ENCODE measurements around the gene NTN1.

NTN1 gene

DNA sequence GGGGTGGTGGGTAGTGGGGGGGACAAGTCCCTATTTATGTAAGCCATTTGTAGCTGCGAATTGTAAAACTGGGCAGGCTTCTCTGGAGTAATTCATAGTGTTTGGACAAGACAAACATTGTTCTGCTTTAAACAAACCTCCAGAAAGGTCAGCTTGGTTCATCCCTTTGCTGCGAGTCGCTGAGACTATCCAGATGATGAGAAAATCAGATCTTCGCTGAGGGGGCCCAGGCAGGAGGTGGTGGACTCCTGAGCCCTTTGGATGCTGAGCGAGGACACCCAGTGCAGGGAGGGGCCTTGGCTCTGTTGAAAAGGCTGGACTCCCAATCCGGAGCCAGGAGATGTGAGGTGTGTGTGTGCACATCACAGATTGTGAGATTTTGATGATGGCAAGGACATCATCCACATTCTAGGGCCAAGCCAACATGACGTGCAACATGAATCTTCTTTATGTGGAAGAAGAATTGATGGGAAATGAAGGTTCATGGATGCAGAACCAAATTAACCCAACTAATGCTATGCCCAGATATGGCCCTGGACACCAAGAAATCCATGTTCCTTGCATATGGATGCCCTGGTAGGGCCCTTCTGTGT is 15.0 kb upstream of the NTN1 start:
- DNase-seq = no peak

DNA sequence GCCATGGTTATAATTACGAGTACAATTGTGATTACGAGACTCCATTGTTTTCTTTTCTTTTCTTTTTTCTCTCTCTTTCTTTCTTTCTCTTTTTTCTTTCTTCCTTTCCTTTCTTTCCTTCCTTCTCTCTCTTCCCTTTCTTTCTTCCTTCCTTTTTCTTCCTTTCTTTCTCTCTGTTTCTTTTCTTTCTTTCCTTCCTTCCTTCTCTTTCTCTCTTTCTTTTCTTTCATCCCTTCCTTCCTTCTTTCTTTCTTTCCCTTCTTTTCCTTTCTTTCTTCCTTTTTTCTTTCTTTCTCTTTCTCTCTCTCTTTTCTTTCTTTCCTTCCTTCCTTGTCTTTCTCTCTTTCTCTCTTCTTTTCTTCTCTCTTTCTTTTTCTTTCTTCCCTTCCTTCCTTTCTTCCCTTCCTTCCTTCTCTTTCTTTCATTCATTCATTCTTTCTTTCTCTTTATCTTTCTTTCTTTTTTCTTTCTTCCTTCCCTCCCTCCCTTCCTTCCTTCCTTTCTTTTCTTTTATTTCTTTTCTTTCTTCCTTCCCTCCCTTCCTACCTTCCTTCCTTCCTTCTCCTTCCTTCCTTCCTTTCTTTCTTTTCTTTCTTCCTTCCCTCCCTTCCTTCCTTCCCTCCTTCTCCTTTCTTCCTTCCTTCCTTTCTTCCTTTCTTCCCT is 14.1 kb upstream of the NTN1 start:
- no peak for DNase-seq

DNA sequence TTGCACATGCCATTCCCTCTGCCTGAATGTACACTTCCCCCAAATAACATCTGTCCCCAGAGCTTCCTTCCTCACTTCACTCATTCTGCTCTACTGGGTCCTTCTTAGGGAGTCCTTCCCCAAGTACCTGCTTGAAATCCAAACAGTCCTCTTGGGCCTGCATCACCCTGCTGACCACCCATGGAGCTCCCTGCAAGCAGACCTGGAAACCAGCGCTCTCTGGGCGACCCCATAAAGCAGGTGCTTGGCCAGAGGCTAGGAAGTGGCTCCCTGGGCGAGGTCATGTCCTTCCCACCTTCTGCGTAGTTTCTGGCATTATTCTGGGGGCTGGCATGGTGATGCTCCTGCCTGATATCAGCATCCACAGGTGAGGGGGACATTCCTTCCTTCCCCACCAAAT is 12.2 kb upstream of the NTN1 start:
- no peak for DNase-seq

DNA sequence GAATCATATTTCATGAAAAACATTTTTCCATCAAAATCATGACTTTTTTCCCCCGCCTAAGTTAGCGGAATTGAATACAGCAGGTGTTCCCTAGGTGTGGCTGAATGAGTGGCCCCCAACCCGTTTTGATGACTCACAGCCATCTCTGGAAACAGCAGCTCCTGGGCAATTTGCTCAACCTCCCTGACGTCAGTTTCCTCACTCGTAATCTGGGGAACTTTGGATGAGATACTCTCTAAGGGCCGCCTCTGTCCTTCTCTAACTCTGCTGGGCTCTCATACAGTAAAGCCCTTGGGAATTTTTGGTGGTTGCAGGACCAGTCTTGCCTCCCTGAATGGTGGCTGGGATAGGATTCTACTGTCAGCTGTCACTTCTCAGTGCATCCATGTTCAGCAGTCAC is 11.6 kb upstream of the NTN1 start:
- no peak for DNase-seq

DNA sequence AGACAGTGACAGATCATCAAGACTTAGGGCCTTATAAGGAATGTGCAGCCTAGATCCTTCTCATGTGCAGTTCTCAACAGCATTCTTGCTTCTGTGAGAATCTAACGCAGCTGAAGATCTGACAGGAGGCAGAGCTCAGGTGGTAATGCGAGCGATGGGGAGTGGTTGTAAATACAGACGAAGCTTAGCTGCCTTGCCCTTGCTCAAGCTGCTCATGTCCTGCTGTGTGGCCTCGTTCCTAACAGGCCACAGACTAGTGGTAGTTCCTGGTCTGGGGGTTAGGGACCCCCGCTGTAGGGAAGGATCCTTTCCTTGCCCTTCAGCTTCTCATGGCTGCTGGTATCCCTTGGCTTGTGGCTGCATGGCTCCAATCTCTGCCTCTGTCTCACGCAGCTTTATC is 10.3 kb upstream of the NTN1 start:
- no peak for DNase-seq

DNA sequence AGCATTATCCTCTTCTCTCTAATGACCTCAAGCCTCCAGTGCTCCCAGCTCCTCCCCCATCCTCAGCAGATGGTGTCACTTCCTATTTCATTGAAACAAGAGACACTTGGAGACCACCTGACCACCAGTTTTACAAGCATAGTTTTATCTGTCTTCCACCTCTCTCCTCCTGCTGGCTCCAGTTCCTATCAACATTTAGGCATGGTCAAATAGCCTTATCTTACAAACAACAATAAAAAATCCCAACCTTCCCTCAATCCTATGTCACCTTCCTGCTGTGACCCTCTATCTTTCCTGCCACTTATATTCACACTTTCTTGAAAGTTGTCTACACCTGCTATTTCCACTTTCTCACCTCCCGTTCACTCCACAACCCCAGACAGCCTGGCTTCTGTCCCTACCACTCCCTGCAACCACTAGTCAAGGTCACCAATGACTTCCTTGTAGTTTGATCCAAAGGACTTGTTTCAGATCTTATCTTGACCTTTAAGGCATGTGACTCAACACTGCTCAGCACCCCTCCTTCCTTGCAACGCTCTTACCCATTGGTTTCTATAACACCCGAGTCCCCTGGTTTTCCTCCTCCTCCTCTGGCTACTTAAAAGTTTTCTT is 4.3 kb upstream of the NTN1 start:
- DNase-seq = no peak

DNA sequence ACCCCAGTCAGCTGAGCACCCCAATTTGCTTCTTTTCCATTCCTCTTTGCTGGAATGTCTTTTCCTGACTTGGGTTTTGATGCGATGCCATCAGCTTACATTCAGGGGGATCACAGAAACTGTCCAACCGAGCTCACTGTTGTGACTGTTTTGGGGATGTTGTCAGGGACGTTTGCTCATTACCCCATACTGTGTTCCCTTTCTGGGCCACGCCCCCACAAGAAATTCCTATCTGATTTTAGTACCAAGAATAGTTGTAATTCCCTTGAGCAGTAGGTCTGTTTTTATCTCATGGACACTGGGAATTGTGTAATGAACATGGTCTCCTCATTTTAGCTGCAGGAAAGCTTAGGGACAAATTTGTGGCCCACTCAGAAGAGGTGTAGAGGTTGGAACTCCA is 2.6 kb upstream of the NTN1 start:
- no peak for DNase-seq

DNA sequence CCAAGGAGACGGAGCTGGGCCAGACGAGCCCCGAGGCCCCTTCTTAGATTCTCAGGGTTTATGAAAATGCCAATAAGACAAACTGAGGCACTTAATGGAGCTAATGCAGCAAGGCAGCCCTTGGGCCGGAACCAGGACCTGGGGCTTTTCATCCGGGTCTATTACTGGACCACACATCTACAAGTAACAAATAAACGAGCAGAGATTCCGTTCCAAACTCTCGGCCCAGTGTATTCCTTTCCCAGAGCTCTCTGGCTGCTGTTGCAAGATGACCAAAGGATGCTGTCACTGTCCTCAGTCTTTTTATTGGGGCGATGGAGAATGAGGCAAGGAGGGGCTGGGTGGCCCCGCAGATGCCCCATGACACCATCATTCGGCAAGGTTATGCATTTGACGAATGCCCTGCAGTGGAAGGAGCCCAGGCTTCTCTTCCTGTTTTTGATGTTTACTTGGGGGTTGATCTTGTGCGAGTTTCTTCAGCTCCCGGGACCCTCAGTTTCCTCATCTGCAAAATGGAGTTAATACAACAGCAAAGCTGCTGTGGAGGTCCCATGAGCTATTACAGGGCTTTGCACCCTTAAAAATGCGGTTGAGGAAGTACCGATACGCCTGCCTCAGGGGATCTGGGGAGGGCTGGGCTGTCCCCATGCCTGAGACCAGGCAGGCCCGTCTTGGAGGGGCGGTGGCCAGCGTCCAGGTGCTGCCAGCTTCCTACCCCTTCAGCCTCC is 1.1 kb upstream of the NTN1 start:
- DNase-seq = no peak

DNA sequence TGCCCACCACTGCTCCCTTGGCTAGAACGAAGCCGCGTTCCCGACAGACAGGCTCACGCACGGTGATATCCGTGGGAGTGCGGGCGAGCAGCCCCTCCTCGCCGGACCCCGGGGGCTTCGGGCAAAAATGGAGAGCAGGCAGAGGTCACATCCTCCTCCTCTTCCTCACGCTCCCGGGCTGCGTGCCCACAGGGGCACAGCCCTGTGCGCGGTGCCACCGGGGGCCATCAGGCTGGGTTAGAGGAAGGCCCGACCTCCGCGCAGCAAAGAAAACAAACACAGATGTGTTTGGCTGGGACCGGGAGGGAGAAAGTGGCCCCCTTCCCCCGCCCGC is 519 bp upstream of the NTN1 start:
- no peak for DNase-seq

DNA sequence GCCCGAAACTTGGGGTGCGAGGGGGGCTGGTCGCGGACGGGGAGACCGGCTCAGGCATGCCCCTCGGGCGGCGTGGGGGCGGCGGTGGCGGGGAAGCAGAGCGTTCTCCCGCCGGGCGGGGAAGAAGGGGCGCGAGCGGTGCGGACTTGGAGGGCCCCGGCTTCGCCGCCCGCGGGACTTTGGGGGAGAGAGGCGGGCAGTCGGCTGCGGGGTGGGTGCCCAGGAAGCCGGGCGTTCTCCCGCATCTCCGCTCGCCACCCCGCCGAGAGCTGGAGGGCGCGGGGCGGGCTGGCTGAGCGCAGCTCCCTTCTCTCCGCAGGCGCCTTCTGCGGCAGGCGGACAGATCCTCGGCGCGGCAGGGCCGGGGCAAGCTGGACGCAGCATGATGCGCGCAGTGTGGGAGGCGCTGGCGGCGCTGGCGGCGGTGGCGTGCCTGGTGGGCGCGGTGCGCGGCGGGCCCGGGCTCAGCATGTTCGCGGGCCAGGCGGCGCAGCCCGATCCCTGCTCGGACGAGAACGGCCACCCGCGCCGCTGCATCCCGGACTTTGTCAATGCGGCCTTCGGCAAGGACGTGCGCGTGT is 772 bp downstream of the NTN1 start:
- DNase-seq = no peak

DNA sequence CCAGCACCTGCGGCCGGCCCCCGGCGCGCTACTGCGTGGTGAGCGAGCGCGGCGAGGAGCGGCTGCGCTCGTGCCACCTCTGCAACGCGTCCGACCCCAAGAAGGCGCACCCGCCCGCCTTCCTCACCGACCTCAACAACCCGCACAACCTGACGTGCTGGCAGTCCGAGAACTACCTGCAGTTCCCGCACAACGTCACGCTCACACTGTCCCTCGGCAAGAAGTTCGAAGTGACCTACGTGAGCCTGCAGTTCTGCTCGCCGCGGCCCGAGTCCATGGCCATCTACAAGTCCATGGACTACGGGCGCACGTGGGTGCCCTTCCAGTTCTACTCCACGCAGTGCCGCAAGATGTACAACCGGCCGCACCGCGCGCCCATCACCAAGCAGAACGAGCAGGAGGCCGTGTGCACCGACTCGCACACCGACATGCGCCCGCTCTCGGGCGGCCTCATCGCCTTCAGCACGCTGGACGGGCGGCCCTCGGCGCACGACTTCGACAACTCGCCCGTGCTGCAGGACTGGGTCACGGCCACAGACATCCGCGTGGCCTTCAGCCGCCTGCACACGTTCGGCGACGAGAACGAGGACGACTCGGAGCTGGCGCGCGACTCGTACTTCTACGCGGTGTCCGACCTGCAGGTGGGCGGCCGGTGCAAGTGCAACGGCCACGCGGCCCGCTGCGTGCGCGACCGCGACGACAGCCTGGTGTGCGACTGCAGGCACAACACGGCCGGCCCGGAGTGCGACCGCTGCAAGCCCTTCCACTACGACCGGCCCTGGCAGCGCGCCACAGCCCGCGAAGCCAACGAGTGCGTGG is 1.5 kb downstream of the NTN1 start:
- no peak for DNase-seq

DNA sequence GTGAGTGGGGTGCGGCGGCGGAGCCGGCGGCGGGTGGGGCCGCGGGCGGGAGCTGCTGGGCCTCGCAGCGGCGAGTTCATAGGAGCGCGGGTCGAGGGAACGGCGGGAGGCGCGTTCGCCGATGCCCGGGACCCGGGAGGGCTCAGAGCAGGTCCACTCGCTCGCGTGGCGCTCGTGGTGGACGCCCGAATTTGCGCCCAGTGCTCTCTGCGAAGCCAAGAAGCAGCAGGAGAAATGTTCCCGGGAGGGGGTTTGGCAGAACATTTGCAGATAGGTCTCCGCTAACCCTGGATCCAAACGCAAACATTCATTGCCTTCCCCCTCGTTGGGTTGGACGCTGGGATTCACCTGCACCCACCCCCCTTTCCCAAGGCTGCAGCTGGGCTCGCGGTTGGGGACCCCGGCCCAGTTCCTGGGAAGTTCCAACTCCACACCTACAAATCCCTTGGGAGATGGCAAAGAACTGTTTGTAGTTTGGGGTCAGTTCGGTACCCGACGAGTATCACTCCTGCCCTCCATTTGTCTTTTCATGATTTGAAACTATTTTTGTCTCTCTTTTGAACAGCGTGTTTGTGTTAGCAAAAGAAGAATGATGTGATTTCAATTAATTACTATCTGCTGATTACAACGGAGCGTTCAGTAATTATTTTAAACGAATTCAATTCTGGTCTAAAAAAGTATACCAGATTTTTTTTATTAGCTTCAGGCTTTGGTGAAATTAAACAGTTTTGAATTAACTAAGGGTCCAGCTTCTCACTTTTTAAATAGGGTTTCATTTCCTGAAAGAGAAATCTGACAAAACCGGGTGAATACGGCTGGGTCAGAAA is 2.3 kb downstream of the NTN1 start:
- DNase-seq = no peak

DNA sequence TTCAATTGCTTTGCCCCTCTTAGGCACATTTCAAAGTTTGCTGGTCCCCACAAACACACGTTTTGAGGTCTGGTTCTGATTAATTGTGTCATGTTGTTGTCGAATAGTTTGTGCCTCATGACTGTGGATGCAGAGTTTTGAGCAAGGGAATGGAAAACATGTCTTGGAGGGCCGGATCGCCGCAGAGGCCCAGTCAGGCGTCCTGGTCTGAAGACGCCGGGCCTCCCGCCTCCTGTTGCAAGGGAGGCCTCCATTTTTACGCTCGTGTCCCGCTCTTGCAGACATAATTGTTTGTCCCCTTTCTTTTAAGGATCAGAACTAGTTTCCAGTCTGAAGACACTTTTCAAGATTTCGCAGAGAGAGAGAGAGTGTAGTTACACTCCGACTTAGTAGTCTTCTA is 3.2 kb downstream of the NTN1 start:
- no peak for DNase-seq

DNA sequence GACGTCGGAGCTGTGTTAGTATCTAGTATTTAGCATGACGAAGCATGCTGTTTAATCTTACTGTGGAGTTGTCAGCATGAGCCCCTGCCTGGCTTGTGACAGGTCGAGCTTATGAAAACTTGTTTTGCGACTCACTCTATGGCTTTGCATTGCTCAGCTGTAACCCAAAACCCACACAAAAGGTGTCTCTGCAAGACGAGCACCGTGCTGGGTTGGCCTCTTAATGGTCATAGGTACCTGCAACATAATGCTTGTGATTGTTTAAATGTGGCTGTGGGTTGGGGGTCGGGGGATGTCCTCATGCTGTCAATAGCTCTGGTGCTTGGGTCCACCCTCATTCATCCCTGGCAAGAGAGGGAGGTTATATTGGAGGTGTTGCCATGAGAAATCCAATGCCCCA is 5.4 kb downstream of the NTN1 start:
- no peak for DNase-seq

DNA sequence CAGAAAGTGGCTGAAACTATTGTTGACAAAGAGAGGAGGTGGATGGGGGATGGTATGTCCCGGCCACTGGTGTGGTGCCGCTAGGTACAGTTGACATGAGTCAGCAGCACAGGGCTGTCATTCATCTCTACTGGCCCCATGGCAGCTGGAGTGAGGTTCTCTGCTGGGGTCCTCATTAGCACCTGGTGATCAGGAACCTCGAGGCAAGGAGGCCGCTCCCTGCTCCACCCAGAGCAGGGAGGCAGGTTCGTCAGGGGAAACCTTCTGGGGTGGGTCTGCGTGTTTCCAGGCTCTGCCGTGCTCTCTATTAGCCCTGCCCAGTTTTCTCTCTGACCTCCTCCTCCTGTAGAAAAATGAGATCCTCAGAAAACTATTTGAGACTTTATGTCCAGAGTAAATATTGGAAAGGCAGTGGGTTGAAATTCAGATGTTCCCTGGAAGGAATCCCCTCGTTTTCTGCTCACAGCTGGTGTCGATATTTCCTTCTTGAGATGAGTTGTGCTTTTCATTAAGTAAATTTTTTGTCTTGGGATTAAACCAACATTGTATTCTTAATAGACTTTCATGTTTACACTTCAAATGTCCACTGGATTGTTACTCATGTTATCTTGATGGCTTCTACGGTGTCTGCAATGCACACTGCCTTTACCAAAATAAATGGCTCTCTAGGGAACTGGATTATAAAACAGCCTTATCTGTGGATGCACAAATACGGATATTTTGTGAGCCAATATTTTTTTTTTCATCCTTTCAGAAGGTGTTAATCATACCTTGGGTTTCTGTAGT is 7.1 kb downstream of the NTN1 start:
- no peak for DNase-seq

DNA sequence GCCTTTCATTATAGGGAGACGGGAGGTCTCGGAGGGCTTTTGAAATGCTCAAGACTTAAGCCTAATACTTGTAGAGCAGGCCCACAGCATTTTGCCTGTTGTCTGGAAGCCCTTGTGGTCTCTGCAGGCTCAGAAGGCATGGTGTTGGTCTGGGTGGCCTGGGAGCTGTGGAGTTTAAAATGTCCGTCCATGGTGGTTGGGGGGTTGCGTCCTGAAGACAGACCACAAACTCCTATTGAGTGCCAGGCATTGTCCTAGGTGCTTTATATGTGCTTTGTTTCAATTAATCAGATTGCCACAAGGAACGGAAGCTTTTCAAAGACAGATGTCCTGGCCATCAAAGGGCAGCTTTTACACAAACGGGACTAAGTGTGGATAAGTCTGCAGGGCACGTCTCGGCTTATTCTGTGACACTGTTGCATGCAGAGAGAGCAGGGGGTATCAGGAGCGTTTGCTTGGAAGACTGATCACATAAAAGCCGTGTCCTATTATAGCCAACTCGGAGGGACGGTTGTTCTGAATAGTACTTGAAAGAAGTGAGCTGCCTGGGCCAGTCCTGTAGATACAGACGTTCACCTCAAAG is 7.8 kb downstream of the NTN1 start:
- no peak for DNase-seq

DNA sequence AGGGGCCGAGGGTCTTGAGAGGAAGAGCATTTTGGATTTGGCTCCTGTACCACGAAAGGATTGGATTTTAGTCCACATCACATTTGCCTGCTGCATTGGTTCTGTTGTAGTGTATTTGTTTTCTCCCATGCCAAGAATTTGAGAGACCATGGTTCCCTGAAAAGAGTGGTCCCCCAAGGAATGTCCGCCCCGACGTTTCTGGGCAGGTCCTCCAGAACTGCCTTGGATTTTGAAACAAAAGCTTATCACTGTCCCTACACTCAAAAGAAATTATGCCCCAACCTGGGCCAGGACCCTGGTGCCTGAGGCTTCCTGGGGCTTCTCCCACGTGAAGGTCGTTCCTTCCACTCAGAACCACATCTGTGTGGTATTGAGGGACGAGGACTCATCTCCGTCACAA is 10.8 kb downstream of the NTN1 start:
- no peak for DNase-seq

DNA sequence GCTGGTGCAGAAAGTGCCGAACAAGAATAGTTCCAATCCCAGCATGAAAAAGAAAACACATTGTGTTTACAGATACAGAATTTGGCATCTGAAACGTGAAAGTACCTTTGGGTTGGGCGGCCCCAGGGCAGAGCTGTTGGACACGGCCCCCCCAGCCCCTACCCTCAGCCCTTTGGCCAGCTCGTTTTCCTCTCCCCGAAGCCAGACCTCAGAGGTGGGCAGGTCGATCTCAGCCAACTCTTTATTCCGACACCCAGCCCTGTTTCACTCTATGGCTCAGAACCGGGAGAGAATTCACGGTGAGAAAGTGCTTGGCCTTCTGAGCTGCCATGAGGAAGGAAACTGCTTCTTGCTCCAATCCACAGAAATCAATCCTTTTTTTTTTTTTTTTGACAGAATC is 11.3 kb downstream of the NTN1 start:
- DNase-seq = no peak

DNA sequence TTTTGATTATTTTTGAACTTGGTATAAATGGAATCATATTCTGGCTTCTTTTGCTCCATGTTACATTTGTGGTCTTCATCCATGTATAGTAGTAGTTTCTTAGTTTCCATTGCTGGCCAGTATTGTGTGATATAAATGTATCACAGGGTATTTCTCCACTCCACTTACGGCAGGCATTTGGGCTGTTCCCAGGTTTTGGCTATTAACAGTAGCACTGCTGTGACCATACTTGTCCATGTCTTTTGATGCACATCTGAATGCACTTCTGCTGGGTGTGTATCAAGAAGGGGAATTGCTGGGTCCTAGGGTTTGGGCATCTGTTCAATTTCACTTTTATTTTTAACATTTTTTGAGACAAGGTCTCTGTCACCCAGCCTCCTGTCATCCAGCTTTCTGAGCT is 13.9 kb downstream of the NTN1 start:
- no peak for DNase-seq

DNA sequence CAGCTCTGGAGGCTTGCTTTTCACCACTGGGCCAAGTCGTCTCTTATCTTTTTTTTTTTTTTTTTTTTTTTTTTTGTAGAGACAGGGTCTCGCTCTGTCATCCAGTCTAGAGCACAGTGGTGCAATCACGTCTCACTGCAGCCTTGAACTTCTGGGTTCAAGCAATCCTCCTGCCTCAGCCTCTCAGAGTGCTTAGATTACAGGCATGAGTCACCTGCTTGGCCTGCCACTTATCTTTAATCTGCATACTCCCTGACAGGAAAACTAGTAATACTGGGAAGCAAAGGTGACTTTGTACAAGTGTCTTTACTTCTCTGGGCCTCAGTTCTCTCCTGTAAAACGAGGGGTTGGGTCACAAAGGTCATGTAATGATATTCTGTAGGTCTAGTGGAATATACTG is 15.0 kb downstream of the NTN1 start:
- no peak for DNase-seq

DNA sequence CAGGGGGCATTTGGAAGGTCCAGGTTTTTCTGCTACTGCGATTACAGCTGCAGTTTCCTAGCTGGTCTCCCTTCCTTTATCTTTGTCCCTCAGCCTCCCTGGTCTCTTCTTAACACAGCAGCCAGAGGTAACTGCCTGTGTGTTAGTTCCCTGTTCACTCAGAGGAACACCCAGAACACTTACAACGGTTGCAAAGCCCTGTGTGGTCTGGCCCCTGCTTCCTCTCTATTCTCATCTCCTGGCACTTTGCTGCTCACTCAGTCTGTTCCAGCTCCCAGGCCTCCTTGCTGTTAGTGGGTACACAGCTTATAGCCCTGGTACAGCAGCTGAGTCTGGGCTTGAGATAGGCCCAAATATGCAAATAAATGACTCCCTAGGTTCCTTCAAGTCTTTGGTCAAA is 16.4 kb downstream of the NTN1 start:
- no peak for DNase-seq
